Fibroblast of lung (primary cell): Measurements from ENCODE around the gene RNASE8. TPM values are rescaled to one million over a fixed set of nuclear protein-coding genes. Genes with fewer than 3 reads are reported as not detected.

Experiments
- DNase-seq, 2 donors: peaks; one replicate each; pipeline versions ENCODE4 v3.0.0 to v3.0.0-alpha.2; 2010; ENCODE audit warnings: low read depth in 2 of 2
- H2AFZ ChIP-seq: 2 replicates; pipeline ENCODE4 v1.5.1; 2012; ENCODE audit warnings: low read length, control low read depth, inconsistent platforms
- H3K27ac ChIP-seq: 2 replicates; pipeline ENCODE4 v1.5.1; 2011; ENCODE audit warnings: low read length, control low read depth; ENCODE audit not compliant: insufficient read depth
- H3K27me3 ChIP-seq: 2 replicates; pipeline ENCODE4 v1.5.1; 2011; ENCODE audit warnings: mild to moderate bottlenecking, low read length; ENCODE audit not compliant: control insufficient read depth, insufficient read depth
- H3K36me3 ChIP-seq: 2 replicates; pipeline ENCODE4 v1.5.1; 2011; ENCODE audit warnings: low read length; ENCODE audit not compliant: control insufficient read depth, insufficient read depth
- H3K4me1 ChIP-seq: 2 replicates; pipeline ENCODE4 v1.5.1; 2011; ENCODE audit warnings: low read length; ENCODE audit not compliant: control insufficient read depth, insufficient read depth; ENCODE audit errors: extremely low read depth
- H3K4me2 ChIP-seq: 2 replicates; pipeline ENCODE4 v1.5.1; 2011; ENCODE audit warnings: low read length, control low read depth; ENCODE audit not compliant: insufficient read depth; ENCODE audit errors: extremely low read depth
- H3K4me3 ChIP-seq, 4 experiments: fragments of 200-600 bp in 1 of 4; sonication (generic) in 1 of 4; replicated peaks in 1 of 4; 2 replicates each; pipeline ENCODE4 v1.5.1; 2011 to 2016; ENCODE audit warnings: low read length in 4 of 4, low read depth in 3 of 4, mild to moderate bottlenecking in 3 of 4, control low read depth in 2 of 4, inconsistent platforms in 1 of 4, mixed read lengths in 1 of 4; ENCODE audit not compliant: insufficient read depth in 1 of 4; ENCODE audit errors: control extremely low read depth in 1 of 4
- H3K79me2 ChIP-seq: 2 replicates; pipeline ENCODE4 v1.5.1; 2012; ENCODE audit warnings: mild to moderate bottlenecking, low read length, inconsistent platforms; ENCODE audit not compliant: control insufficient read depth, insufficient read depth
- H3K9ac ChIP-seq: 2 replicates; pipeline ENCODE4 v1.5.1; 2011; ENCODE audit warnings: mild to moderate bottlenecking, low read length, control low read depth; ENCODE audit not compliant: insufficient read depth
- H3K9me3 ChIP-seq: 2 replicates; pipeline ENCODE4 v1.5.1; 2012; ENCODE audit warnings: low read depth, low read length; ENCODE audit not compliant: control insufficient read depth, insufficient read depth
- H4K20me1 ChIP-seq: 2 replicates; pipeline ENCODE4 v1.5.1; 2011; ENCODE audit warnings: low read length; ENCODE audit not compliant: control insufficient read depth, insufficient read depth; ENCODE audit errors: extremely low read depth
- CTCF ChIP-seq, 2 donors: IDR thresholded peaks in 1 of 2; conservative IDR thresholded peaks in 1 of 2; 1 replicate in 1 of 2; 2 replicates in 1 of 2; pipeline ENCODE4 v1.5.1; 2011 to 2012; ENCODE audit warnings: low read length in 2 of 2, control low read depth in 1 of 2, inconsistent platforms in 1 of 2, low read depth in 1 of 2, mild to moderate bottlenecking in 1 of 2
- EZH2 ChIP-seq: IDR thresholded peaks from 2 replicates; pipeline ENCODE4 v1.5.1; 2012; ENCODE audit warnings: low read length, control low read depth, mild to moderate bottlenecking; ENCODE audit errors: missing control alignments
- polyA plus RNA-seq, 2 donors: library from polyadenylated mRNA; depleted of rRNA in 1 of 2; stranded (reverse) in 1 of 2; unstranded in 1 of 2; fragments of >200 nt; gene quantifications; 2 replicates each; pipeline ENCODE4 v1.2.1, GENCODE V29; 2011 to 2012; ENCODE audit warnings: missing spikeins in 1 of 2
- total RNA-seq: library from RNA; depleted of rRNA; stranded (reverse); fragments of >200 nt; gene quantifications from 2 replicates; pipeline ENCODE4 v1.2.1, GENCODE V29; 2014

Gene RNASE8
- total and polyA plus RNA-seq, 2 donors (not counting 1 experiment from before 2014, with no cell fraction given): not detected

DNA sequence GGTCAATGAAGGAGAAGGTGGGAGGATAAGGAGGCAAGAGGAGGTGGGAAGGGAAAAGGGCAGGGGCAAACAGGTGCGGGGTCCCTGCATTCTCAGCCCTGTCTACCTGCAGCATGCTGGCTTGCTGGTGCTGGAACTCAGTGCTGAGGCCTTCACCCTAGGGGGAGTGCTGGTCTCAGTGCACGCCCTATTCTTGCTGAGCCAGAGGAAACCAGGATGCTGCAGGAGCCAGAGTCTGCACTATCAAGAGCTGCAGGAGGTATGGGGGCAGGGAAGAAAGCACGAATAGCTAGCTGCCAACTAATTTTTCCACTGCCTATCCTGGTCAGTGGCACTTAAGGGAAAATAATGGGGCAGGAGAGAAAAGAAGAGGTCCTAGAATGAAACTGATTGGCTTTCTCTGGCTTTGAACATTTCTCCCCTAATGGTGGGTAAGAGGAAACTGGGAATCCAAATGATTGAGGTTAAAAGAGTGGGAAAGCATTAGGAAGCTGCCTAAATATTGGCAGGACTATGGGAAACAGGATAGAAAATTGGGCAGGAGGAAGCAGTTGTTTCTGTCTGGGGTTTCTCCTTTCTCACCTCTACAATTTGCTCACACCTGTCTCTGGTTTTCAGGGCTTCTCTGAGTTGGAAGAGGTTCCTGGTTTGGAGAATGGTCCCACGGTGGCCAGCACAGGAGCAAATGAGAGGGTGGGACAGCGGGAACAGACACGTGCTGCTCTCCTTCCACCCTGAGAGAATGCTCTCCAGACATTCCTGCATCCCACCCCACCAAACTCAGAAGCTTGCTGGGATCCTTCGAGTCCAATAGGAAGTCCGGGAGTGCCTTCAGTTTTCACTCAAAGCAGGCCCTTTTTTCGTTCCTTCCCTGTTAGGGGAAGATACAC lies 45.1 kb downstream of the RNASE8 start:
- peak overlapping the region; percentile 95 for H3K4me2 ChIP-seq
- peaks cover 17% of the 10 kb centered on the region for H3K4me1 ChIP-seq
- no peak for TF ChIP-seq CTCF (conservative IDR thresholded peaks at IDR 0.05 in 1 of 2, IDR thresholded peaks at IDR 0.05 in 1 of 2; ENCODE audit: low read depth in 1 of 2, low read length in 2 of 2)
- TF ChIP-seq EZH2: no peak
- no peak for DNase-seq
- no peaks in the 10 kb centered on the region for H3K36me3 ChIP-seq
- no peak overlapping the region for H3K27ac ChIP-seq
- H3K9me3 ChIP-seq: no peaks in the 10 kb centered on the region
- H3K79me2 ChIP-seq: no peaks in the 10 kb centered on the region
- peak overlapping the region; percentile 25 for H2AFZ ChIP-seq
- no peaks in the 10 kb centered on the region for H3K27me3 ChIP-seq
- peak overlapping the region; percentile 22 to 80 (median 74) for H3K4me3 ChIP-seq
- H3K9ac ChIP-seq: no peak overlapping the region
- H4K20me1 ChIP-seq: no peaks in the 10 kb centered on the region

DNA sequence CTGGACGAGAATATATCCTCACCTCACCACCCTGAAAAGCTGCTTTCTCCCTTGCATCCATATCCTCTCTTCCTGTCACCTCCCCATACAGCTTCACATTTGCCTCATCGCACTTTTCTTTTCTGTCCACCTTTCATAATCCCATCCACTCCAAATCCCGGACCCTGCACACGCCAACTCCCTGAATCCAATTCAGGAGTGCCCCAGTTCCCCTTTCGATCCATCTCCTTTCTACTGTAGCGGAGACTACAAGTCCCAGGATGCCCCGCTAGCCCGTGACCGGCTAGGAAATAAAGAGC lies 45.7 kb downstream of the RNASE8 start:
- TF ChIP-seq EZH2: no peak
- peak in 1 of 2 donors; percentile 68 for TF ChIP-seq CTCF (conservative IDR thresholded peaks at IDR 0.05 in 1 of 2, IDR thresholded peaks at IDR 0.05 in 1 of 2; ENCODE audit: low read depth in 1 of 2, low read length in 2 of 2)
- H3K4me3 ChIP-seq: peak overlapping the region; percentile 22 to 80 (median 74)
- peak overlapping the region; percentile 95 for H3K4me2 ChIP-seq
- peak overlapping the region; percentile 98 for H3K27ac ChIP-seq
- no peaks in the 10 kb centered on the region for H4K20me1 ChIP-seq
- peaks cover 17% of the 10 kb centered on the region for H3K4me1 ChIP-seq
- no peaks in the 10 kb centered on the region for H3K27me3 ChIP-seq
- no peak for DNase-seq
- H3K79me2 ChIP-seq: no peaks in the 10 kb centered on the region
- no peaks in the 10 kb centered on the region for H3K9me3 ChIP-seq
- peak overlapping the region; percentile 25 for H2AFZ ChIP-seq
- H3K36me3 ChIP-seq: no peaks in the 10 kb centered on the region
- peak overlapping the region; percentile 99 for H3K9ac ChIP-seq

DNA sequence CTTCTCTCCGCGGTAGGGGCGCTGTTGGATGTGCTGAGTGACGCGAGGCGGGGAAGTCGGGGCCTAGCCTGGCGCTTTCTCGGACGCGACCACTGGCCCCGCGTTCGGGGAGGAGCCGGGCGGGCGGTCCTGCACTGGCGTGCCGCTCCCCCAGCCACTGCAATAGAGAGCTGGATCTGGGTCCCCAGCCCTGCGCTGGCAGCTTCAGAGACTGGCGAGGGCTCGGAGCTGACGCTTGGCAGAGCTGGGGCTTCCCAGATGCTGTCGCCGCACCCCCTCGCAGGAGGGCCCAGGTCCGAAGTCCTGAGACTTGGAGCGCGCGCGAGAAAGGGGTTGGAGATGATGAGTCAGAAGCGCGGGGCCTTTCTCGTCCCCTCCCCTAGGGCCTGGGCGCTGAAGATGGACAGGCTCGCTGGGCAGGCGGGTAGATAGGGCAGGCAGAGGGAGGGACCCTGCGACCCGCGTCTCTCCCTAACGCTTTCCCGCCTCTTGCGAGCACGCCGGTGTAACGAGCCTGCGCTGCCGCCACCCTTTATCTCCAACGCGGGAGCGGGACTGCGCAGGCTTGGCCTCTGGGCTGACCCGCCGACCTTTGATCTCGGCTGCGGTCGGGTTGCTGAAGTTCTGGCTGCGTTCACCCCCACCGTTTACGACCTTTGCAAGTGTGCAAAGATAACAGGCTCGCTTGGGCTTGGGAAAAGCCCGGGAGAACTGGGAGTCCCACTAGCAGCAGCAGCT lies 46.3 kb downstream of the RNASE8 start:
- no peak for TF ChIP-seq EZH2
- TF ChIP-seq CTCF (conservative IDR thresholded peaks at IDR 0.05 in 1 of 2, IDR thresholded peaks at IDR 0.05 in 1 of 2; ENCODE audit: low read depth in 1 of 2, low read length in 2 of 2): peak in 1 of 2 donors; percentile 76
- Histone ChIP-seq H3K4me1 (peaks cover 17% of the 10 kb centered on the region), H3K36me3 (no peaks in the 10 kb centered on the region), H3K27me3 (no peaks in the 10 kb centered on the region), H3K9me3 (no peaks in the 10 kb centered on the region), H2AFZ (peak overlapping the region; percentile 91), H3K9ac (peak overlapping the region; percentile 99), H3K4me3 (peak overlapping the region; percentile 69 to 80 (median 76)), H3K4me2 (peak overlapping the region; percentile 95), H4K20me1 (no peaks in the 10 kb centered on the region), H3K79me2 (no peaks in the 10 kb centered on the region), H3K27ac (peak overlapping the region; percentile 98)
- peak; percentile 96 for DNase-seq
